NCI-H526 (cell line): Measurements from ENCODE around the gene MYOZ1.
"Not testable (repeated sequence)": the region's sequence is repeated elsewhere in the genome, so short reads cannot be mapped to it uniquely, and the experiment has no call there.

Source experiments
- DNase-seq, 2 experiments: peaks; one replicate each; lab custom pipeline; 2025; lab: John Stamatoyannopoulos, UW

MYOZ1 gene

DNA sequence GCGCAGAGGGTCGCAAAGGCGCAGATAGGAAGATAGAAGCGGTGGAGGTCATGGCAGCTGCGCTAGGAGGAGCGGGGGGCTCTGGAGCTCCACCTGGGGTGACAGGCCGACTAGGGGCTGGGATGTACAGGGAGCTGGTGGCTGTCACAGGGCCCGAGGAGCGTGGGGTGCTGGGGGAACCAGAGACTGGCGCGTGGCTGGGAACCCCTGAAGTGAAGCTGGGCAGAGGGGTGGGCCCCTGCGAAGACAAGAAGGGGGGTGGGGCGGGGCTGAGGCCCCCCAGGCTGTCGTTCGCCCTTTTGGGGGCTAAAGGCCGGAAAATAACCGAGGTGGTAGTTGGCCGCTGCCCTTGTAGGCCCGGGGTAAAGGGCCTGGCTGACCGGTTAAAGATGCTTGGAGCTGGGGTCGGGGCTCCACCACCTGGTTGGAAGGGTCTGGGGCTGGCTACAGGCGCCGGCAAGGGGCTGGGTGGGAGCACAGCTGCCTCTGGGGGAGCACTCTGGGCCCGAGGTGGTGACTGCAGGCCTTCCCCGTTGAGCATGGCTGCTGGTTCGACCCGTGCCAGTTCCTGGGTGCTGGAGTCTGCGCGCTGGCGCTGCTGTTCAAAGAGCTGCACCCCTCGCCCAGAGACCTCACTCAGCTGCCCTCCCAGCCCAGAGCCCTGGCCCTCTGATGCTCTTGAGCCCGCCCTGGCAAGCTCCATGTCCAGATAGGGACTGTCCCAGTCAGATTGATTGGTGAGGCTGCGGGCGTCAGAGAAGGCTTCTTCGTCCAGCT lies 6.8 kb upstream of the MYOZ1 start:
- no peak for DNase-seq

DNA sequence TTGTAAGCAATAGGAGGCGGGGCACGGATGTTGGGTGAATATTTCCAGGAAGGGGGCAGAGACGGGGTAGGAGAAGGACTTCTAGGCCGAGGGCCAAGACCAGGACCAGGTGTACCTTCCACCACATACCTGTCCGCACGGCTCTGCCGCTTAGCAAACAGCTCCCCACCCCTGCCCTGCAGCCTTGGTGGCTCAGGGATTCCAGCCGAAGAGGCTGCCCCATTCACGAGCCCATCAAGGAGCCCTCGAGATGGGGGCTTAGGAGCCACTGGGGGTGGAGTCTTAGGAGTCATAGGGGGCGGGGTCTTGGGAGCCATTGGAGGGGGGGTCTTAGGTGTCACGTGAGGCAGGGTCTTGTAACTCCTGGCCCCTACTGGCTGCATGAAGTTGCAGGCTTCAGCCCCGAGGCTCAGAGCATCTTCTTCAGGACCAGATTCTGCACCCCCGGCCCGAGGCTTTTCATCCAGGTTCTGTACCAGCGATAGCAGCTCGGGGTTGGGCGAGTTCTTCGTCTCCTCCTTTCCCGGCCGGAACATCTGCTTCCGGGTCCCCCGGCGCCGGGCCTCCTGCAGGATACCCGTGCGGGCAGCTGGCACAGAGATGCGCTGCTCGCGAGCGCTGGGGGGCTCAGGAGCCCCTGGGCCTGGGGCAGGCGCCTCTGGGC lies 6.1 kb upstream of the MYOZ1 start:
- no peak for DNase-seq

DNA sequence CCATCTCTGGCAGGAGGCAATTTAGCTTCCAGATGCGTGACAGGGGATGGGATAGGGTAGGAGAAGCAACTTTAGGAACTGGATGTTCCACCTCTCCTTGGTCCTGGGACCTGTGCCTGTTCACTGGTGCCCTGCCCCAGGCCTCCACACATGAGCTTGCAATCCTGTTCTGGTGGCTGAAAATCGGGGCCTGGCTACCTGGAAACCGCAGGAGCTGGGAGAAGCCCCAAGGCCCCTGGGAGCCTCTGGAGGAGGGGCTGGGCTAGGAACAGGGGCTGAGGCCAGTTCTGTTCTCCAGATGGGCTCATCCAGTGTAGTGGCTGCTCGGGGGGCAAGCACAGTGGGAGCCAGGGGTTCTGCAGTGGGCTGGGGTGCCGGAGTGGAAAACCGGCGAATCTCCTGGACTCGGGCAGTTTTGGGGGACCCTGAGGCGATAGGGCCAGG lies 5.3 kb upstream of the MYOZ1 start:
- no peak for DNase-seq

DNA sequence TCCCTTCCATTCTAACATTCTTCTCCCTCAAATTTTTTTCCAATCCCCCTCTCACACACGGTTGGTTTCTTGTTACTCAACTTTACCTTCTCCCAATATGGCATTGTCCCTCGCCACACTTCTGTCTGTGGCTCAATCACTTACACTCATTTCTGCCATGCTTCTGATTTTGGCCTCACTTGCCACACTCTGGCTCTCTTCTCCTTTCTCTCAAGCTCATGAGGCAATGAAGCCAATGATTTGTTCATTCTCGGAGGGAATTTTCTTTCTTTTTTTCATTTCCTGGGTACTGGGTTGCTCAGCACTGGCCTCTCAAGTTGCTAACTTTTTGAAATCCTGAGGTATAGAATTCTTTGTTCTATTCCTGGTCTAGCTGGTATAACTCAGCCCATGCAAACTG lies 4.0 kb upstream of the MYOZ1 start:
- DNase-seq = no peak

DNA sequence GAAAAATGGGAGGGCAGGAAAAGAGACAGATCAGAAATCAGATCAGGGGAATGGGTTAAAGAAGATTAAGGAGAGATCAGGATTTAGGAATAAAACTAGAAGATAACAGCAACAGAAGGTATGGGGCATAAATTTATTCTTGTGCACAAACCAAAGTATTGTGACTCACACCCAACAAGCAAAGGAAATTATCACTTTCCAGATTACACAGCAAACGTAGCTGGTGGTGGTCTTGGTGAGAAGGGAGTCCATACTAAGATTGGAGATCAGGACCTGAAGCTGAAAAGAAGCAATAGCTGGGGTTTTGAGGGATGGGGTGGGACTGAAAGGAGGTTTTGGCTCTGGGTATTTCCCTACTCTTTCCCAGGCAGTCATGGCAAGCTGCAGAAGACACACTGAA lies 3.5 kb upstream of the MYOZ1 start:
- DNase-seq = no peak

DNA sequence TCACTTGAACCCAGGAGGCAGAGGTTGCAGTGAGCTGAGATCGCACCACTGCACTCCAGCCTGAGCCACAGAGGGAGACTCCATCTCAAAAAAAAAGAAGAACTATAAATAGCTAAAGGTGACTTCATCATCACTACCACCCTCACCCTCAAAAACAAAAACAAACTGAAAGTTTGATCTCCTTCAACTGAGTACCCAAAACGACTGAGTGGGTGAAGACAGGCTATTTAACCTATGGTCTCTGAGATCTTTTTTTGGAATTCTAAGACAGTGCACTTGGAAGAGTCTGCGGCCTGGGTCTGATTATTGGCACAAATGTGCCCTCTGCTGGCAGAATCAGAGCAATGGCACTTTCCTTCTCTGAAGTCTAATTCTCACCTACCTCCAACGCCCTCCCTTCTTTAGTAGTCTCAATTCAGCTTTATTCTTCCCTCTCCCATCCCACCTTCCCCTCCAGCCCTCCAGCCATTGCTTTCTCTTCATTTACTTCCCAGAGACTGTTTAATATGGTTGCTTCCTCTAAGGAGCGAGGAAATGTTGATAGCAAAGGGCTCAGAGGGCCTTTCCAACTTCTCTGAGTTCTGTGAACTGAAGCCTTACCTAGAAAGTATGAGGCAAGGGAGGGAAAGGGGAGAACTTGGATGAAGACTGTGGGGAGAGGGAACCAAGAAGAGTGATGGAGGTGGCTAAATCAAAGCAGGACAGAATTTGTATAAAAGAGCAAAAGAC lies 2.9 kb upstream of the MYOZ1 start:
- DNase-seq = peak; percentile 6 to 59

DNA sequence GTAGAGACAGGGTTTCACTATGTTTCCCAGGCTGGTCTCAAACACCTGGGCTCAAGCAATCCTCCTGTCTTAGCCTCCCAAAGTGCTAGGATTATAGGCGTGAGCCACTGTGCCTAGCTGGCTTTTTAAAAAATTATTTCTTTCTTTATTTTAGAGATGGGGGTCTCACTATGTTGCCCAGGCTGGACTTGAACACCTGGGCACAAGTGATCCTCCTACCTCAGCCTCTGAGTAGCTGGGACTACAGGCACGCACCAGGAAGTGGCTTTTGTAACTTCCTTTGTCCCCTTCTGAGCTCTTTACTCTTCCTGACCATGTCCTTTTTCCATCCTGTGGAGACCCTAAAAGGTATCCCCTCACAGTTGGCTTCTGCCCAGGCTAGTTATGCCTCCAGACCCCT lies 2.1 kb upstream of the MYOZ1 start:
- DNase-seq = no peak

DNA sequence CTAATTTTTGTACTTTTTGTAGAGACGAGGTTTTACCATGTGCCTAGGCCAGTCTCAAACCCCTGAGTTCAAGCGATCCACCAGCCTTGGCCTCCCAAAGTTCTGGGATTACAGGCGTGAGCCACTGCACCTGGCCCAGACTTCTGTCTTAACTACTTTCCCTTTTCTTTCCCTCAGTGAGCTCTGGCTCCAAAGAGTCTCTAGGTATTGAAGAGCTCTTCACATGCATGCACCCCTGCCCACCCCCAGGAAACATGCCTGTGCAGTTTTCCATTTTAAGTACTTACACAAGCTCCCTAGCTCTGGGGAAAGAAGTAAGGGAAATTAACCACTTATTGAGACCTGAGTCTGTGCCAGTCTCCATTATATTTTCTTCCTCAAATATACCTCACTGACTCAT lies 2.0 kb downstream of the MYOZ1 start:
- no peak for DNase-seq

DNA sequence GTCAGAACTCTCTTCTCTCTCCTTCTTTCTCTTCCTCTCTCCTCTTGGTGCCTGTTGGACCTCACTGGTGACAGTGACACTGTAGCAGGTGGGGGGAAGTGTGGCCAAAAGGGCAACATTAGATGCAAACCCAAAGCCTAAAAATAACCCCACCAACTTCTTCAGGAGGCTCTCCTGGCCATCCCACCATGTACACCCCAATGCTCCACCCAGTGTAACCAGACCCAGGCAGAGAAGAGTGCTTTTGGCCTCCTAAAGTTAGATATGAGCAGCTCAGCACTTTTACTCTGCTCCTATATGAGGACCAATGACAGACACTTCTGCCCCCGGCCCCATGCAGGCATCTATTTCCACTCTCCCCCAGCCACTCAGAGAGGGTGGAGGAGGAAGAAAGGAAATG lies 5.5 kb downstream of the MYOZ1 start:
- DNase-seq = no peak

DNA sequence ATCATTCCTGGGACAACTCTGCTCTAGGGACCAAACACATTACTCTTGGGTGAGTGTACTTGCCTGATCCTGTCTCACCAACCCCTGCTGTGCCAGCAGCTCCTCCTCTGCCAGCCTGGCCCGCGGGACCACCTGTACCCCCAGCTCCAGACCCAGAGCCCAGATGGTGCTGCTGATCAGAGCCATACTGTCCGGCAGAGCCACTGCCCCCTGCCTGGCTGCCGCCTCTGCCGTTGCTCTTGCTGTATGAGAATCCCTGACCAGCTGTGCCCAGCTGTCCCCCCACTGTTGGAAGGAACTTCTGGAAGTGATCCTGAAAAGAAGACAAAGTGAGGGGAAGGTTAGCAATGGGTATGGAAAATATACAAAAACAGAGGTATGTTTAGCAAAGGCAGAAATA lies 6.9 kb downstream of the MYOZ1 start:
- DNase-seq = no peak

DNA sequence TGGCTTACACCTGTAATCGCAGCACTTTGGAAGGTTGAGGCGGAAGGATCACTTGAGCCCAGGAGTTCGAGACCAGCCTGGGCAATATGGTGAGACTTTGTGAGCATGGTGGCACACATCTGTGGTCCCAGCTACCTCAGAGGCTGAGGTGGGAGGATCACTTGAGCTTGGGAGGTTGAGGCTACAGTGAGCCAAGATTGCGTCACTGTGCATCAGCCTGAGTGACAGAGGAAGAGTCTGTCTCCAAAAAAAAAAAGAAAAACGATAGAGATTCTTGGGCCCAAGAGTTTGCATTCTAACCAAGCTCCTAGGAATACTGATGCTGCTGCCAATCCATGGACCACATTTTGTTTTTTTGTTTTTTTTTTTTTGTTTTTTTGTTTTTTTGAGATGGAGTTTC lies 12.1 kb downstream of the MYOZ1 start:
- no peak for DNase-seq

DNA sequence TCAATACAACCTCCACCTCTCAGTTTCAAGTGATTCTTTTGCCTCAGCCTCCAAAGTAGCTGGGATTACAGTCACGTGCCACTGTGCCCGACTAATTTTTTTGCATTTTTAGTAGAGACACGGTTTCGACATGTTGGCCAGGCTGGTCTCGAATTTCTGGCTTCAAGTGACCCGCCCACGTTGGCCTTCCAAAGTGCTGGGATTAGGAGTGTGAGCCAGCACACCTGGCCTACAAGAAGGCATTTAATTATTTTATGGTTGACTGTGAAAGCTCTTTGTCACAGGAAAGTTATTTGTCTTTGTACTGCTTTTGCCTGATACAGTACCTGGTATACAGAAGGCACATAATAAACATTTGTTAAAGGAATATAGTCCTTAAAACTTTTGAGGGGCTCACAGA lies 12.9 kb downstream of the MYOZ1 start:
- no peak for DNase-seq

DNA sequence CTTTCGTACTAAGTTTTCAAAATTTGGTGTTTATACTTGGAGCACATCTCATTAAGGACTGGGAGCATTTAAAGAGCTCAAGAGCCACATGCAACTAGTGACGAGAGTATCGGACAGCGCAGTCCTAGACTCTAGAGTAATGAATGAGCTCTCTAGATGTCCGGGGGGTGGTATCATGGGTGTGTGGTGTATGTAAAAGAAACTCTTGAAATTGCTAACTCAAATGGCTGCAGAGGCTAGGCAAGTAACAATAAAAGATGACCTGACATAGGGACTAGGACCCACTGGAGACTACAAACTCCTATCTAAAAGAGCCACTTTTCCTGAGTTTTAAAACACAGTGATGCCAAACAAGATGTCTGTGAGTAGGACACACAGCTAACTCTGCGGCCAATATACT lies 14.0 kb downstream of the MYOZ1 start:
- no peak for DNase-seq

DNA sequence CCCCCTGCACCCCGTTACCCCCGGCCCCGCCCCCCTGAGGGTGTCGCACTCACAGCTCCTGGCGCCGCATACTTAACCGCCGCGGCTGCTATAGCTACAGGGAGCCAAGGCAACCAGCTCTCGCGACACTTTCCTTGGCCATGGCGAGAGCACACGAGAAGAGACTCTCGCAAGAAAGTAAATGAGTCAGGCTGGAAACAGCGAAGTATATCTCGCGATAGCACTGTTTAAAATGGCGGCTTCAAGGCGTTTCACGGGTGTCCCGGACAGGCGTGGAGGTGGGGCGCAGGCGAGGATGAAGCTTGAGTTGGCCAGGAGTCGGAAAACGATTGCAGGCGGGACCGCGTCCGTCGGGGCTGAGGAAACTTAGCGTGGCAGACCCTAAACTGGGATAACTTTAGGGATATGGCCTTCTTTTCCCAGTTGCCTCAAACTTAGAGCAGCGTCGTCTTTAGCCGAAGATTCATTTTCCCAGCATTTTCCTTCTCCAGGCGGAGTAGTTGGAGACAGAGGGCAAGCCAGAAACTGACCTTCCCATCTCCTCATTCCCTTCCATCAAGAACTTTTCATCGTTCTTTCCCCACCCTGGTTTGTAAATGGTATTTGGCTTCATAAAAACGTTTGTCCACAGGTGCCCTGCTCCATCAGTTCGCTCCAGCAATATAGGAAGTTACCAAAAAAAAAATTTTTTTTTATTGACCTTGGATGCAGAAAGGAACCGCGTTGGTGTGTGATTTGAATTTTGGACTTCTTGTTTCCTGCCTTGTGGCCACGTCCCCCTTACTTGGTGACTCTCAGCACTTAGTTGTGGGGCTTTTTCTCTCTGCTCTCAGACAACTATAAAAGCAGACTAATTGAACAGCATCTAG lies 15.2 kb downstream of the MYOZ1 start:
- peak; percentile 90 to 95 for DNase-seq

DNA sequence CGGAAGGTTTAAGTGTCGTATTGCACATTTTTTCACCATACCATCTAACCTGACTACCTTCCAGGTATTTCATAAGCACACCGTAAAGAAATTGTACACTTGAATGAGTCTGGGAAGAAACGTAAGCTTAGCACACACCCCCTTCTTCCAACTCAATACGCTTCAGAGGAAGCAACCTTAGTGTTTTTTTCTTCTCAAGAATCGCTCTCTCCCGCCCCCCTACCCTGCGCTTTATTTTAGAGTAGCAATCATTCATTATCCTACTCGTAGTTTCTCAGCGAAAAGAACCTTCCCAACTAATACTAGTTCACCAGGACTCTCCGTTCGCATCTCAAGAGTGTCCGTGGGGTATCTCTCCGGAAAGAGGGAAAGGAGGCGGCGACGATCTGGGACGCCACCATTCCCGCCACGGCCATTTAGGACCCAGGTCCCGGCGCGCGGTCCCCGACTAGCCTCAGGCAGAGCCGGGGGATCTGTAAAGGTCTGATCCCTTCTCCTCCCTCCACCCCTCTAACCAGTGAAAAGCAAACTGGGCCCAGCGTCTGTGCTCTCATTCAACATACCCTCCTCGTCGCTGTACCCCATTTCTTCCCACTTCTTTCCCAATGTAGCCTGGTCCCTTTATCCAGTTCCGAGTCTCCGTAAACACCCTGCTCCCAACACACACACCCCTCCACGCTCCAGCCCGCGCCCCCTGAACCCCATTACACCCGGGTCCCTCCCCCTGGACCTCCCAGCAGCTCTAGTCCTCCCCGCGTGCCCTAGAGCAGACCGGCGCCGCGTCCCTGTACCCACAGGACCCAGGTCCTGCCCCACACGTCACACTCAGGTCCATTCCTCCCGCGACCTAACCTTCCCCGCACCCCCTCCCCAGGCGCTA lies 16.0 kb downstream of the MYOZ1 start:
- DNase-seq = peak in 1 of 2 experiments; percentile 58

DNA sequence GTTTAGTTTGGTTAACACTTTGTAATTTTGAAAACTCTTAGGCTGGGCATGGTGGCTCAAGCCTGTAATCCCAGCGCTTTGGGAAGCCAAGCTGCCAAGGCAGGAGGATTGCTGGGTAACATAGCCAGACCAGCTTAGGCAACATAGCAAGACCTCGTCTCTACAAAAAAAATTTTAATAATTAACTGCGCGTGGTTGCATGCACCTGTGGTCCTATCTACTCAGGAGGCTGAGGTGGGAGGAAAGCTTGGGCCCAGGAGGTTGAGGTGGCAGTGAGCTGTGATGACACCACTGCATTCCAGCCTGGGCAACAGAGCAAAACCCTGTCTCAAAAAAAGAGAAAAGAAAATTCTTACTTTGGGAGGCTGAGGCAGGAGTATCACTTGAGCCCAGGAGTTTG lies 18.2 kb downstream of the MYOZ1 start:
- DNase-seq = no peak

DNA sequence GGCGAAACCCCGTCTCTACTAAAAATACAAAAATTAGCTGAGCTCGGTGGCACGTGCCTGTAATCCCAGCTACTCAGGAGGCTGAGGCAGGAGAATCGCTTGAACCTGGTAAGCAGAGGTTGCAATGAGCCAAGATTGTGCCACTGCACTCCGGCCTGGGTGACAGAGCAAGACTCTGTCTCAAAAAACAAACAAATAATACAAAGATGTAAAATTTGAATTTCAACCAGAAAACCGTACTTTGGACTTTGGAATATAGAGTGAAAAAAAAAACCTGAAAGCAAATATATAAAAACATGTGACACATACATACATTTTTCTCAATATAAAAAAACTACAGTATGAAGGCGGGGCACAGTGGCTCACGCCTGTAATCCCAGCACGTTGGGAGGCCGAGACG lies 20.3 kb downstream of the MYOZ1 start:
- DNase-seq = not testable (repeated sequence)

DNA sequence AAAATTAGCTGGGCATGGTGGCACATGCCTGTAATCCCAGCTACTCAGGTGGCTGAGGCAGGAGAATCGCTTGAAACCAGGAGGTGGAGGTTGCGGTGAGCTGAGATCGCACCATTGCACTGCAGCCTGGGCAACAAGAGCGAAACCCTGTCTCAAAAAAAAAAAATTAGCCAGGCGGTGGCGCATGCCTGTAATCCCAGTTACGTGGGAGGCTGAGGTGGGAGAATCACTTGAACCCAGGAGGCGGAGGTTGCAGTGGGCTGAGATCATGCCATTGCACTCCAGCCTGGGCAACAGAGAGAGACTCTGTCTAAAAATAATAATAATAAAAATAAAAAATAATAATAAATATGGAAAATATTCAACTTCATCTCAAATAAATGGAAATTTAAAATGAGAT lies 24.1 kb downstream of the MYOZ1 start:
- not testable (repeated sequence) for DNase-seq

DNA sequence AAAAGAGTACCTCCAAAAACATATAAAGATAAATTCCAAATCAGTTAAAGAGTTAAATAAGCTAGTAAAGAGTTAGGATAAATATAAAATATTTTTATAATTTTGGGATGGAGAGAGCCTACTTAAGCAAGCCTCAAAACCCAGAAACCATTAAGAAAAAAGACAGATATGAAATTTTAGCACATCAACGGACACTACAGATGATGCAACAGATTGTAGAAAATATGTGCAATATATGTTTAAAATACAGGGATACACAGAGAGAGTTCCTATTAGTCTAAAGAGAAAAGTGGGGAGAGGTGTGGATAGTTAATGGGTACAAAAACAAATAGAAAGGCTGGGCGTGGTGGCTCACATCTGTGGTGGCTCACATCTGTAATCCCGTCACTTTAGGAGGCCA lies 26.6 kb downstream of the MYOZ1 start:
- no peak for DNase-seq

DNA sequence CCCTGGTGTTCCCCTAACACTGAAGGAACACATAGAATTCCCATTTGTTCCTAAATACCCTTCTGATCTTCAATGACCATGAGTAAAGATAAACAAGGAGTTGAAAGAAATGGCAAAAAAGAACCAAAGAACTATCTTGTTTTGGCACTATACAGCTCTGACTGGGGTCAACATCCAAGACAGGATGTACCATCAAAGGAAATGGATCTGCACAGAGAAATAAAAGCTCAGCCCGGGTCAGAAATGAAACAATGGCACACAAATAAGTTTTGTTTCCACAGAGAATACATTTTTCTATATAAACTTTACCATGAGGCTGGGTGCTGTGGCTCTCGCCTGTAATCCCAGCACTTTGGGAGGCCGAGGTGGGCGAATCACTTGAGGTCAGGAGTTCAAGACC lies 32.2 kb downstream of the MYOZ1 start:
- no peak for DNase-seq

DNA sequence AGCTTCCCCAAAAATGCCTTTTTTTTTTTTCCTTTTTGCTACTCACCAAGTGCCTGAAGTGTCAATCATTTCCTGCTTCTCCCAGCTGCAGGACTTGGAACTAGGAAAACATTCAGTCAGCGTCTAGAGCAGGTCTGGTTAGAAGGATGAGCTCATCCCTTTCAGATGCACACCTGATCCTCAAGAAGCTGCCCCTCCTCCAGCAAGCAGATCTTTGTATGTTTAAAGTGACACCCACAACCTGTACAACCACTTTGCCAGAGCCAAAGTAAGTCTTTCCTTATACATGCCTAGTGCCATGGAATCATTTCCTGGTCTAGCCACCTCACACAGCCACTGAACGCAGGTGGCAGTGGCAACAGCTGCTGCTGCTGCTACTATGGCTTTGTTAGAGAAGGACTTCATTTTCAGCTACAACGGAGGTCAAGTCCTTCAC lies 39.8 kb downstream of the MYOZ1 start:
- DNase-seq = peak in 1 of 2 experiments; percentile 2
